ENCODE measurements around the gene TBXAS1.
"Not testable (repeated sequence)": the region's sequence is repeated elsewhere in the genome, so short reads cannot be mapped to it uniquely, and the experiment has no call there.

The TBXAS1 gene

GRCh38 chr7:139837291-139837690 lies 8.2 kb downstream of the TBXAS1 start:
- H3K79me1 ChIP-seq (replicated peaks; ENCODE audit: low read length, poor library complexity, severe bottlenecking); H4K8ac ChIP-seq (ENCODE audit: low read length); H2BK12ac ChIP-seq (ENCODE audit: low read length in 2 of 2); H3K9ac ChIP-seq (ENCODE audit: low read length); H3K36me3 ChIP-seq (ENCODE audit: control insufficient read depth in 1 of 2, insufficient read depth in 2 of 2, low read depth in 1 of 2, low read length in 2 of 2); H3K14ac ChIP-seq (ENCODE audit: low read length in 2 of 2); H3K18ac ChIP-seq (ENCODE audit: low read depth in 1 of 2, low read length in 2 of 2); H2AFZ ChIP-seq (ENCODE audit: low read depth, low read length); H2AK5ac ChIP-seq (ENCODE audit: low read length, severe bottlenecking); H3K4me1 ChIP-seq (ENCODE audit: control insufficient read depth, insufficient read depth, low read depth, low read length); H3K4ac ChIP-seq (ENCODE audit: low read depth in 1 of 2, low read length in 2 of 2); H3K4me2 ChIP-seq (ENCODE audit: low read length, poor library complexity, severe bottlenecking); H3K9me3 ChIP-seq (ENCODE audit: control insufficient read depth, low read length); DNase-seq; H2BK120ac ChIP-seq (ENCODE audit: low read depth, low read length); H3K27ac ChIP-seq (ENCODE audit: low read length, poor library complexity, severe bottlenecking); H4K91ac ChIP-seq (ENCODE audit: low read length); H2BK15ac ChIP-seq (ENCODE audit: low read depth, poor library complexity, severe bottlenecking); H2BK5ac ChIP-seq (ENCODE audit: low read depth, low read length, poor library complexity, severe bottlenecking); H3K23ac ChIP-seq (ENCODE audit: low read length in 2 of 2); H3K4me3 ChIP-seq (ENCODE audit: insufficient read depth in 1 of 2, low read depth in 1 of 2, low read length in 2 of 2): not testable (repeated sequence)
- peaks cover 0 to 13% of the 10 kb centered on the region in 2 experiments for H3K27me3 ChIP-seq (ENCODE audit: control insufficient read depth in 1 of 2, insufficient read depth in 1 of 2, low read length in 2 of 2)
- 74% methylated on average over 3 of the region's 4 CpGs for WGBS

GRCh38 chr7:139838276-139838675 lies 9.2 kb downstream of the TBXAS1 start:
- Histone ChIP-seq H4K8ac (ENCODE audit: low read length) (no peak overlapping the region), H3K18ac (ENCODE audit: low read depth in 1 of 2, low read length in 2 of 2) (no peak overlapping the region), H3K14ac (ENCODE audit: low read length in 2 of 2) (no peak overlapping the region), H3K4ac (ENCODE audit: low read depth in 1 of 2, low read length in 2 of 2) (no peak overlapping the region), H3K27me3 (ENCODE audit: control insufficient read depth in 1 of 2, insufficient read depth in 1 of 2, low read length in 2 of 2) (peaks cover 0 to 13% of the 10 kb centered on the region in 2 experiments), H3K27ac (ENCODE audit: low read length, poor library complexity, severe bottlenecking) (no peak overlapping the region), H2BK120ac (ENCODE audit: low read depth, low read length) (no peak overlapping the region), H3K4me3 (ENCODE audit: insufficient read depth in 1 of 2, low read depth in 1 of 2, low read length in 2 of 2) (no peak overlapping the region), H3K4me1 (ENCODE audit: control insufficient read depth, insufficient read depth, low read depth, low read length) (peaks cover 5% of the 10 kb centered on the region), H2AK5ac (ENCODE audit: low read length, severe bottlenecking) (no peak overlapping the region), H3K23ac (ENCODE audit: low read length in 2 of 2) (no peak overlapping the region), H3K9me3 (ENCODE audit: control insufficient read depth, low read length) (peaks cover 7% of the 10 kb centered on the region), H2BK15ac (ENCODE audit: low read depth, poor library complexity, severe bottlenecking) (no peak overlapping the region), H3K4me2 (ENCODE audit: low read length, poor library complexity, severe bottlenecking) (no peak overlapping the region), H2BK5ac (ENCODE audit: low read depth, low read length, poor library complexity, severe bottlenecking) (no peak overlapping the region), H3K9ac (ENCODE audit: low read length) (no peak overlapping the region), H4K91ac (ENCODE audit: low read length) (no peak overlapping the region), H3K36me3 (ENCODE audit: control insufficient read depth in 1 of 2, insufficient read depth in 2 of 2, low read depth in 1 of 2, low read length in 2 of 2) (no peaks in the 10 kb centered on the region), H2AFZ (ENCODE audit: low read depth, low read length) (no peak overlapping the region), H2BK12ac (ENCODE audit: low read length in 2 of 2) (no peak overlapping the region), H3K79me1 (replicated peaks; ENCODE audit: low read length, poor library complexity, severe bottlenecking) (peaks cover 7% of the 10 kb centered on the region)
- WGBS: 100% methylated on average over 1 of the region's 1 CpG
- no peak for DNase-seq

- Histone ChIP-seq H2BK5ac (ENCODE audit: low read depth, low read length, poor library complexity, severe bottlenecking) (no peak overlapping the region), H3K18ac (ENCODE audit: low read depth in 1 of 2, low read length in 2 of 2) (no peak overlapping the region), H3K4me1 (ENCODE audit: control insufficient read depth, insufficient read depth, low read depth, low read length) (peaks cover 5% of the 10 kb centered on the region), H2AFZ (ENCODE audit: low read depth, low read length) (no peak overlapping the region), H2BK120ac (ENCODE audit: low read depth, low read length) (no peak overlapping the region), H3K14ac (ENCODE audit: low read length in 2 of 2) (no peak overlapping the region), H3K27me3 (ENCODE audit: control insufficient read depth in 1 of 2, insufficient read depth in 1 of 2, low read length in 2 of 2) (peaks cover 0 to 13% of the 10 kb centered on the region in 2 experiments), H4K91ac (ENCODE audit: low read length) (no peak overlapping the region), H3K9me3 (ENCODE audit: control insufficient read depth, low read length) (peaks cover 7% of the 10 kb centered on the region), H2AK5ac (ENCODE audit: low read length, severe bottlenecking) (no peak overlapping the region), H4K8ac (ENCODE audit: low read length) (no peak overlapping the region), H2BK15ac (ENCODE audit: low read depth, poor library complexity, severe bottlenecking) (no peak overlapping the region), H3K27ac (ENCODE audit: low read length, poor library complexity, severe bottlenecking) (no peak overlapping the region), H3K9ac (ENCODE audit: low read length) (no peak overlapping the region), H3K36me3 (ENCODE audit: control insufficient read depth in 1 of 2, insufficient read depth in 2 of 2, low read depth in 1 of 2, low read length in 2 of 2) (no peaks in the 10 kb centered on the region), H3K4ac (ENCODE audit: low read depth in 1 of 2, low read length in 2 of 2) (no peak overlapping the region), H2BK12ac (ENCODE audit: low read length in 2 of 2) (no peak overlapping the region), H3K4me2 (ENCODE audit: low read length, poor library complexity, severe bottlenecking) (no peak overlapping the region), H3K4me3 (ENCODE audit: insufficient read depth in 1 of 2, low read depth in 1 of 2, low read length in 2 of 2) (no peak overlapping the region), H3K23ac (ENCODE audit: low read length in 2 of 2) (no peak overlapping the region), H3K79me1 (replicated peaks; ENCODE audit: low read length, poor library complexity, severe bottlenecking) (peaks cover 7% of the 10 kb centered on the region)
- WGBS: 94% methylated on average over 5 of the region's 6 CpGs
- no peak for DNase-seq
These were observed 9.8 kb downstream of the TBXAS1 start for GRCh38 chr7:139838876-139839275.

- Histone ChIP-seq H3K9me3 (ENCODE audit: control insufficient read depth, low read length) (no peaks in the 10 kb centered on the region), H2BK15ac (ENCODE audit: low read depth, poor library complexity, severe bottlenecking) (no peak overlapping the region), H2BK120ac (ENCODE audit: low read depth, low read length) (no peak overlapping the region), H3K27me3 (ENCODE audit: control insufficient read depth in 1 of 2, insufficient read depth in 1 of 2, low read length in 2 of 2) (peaks cover 0 to 28% of the 10 kb centered on the region in 2 experiments), H4K91ac (ENCODE audit: low read length) (no peak overlapping the region), H3K14ac (ENCODE audit: low read length in 2 of 2) (no peak overlapping the region), H2BK5ac (ENCODE audit: low read depth, low read length, poor library complexity, severe bottlenecking) (no peak overlapping the region), H3K4me3 (ENCODE audit: insufficient read depth in 1 of 2, low read depth in 1 of 2, low read length in 2 of 2) (no peak overlapping the region), H4K8ac (ENCODE audit: low read length) (no peak overlapping the region), H2BK12ac (ENCODE audit: low read length in 2 of 2) (no peak overlapping the region), H3K79me1 (replicated peaks; ENCODE audit: low read length, poor library complexity, severe bottlenecking) (peaks cover 12% of the 10 kb centered on the region), H3K23ac (ENCODE audit: low read length in 2 of 2) (no peak overlapping the region), H3K18ac (ENCODE audit: low read depth in 1 of 2, low read length in 2 of 2) (no peak overlapping the region), H2AFZ (ENCODE audit: low read depth, low read length) (no peak overlapping the region), H3K4me1 (ENCODE audit: control insufficient read depth, insufficient read depth, low read depth, low read length) (peaks cover 5% of the 10 kb centered on the region), H3K4ac (ENCODE audit: low read depth in 1 of 2, low read length in 2 of 2) (no peak overlapping the region), H3K36me3 (ENCODE audit: control insufficient read depth in 1 of 2, insufficient read depth in 2 of 2, low read depth in 1 of 2, low read length in 2 of 2) (no peaks in the 10 kb centered on the region), H3K4me2 (ENCODE audit: low read length, poor library complexity, severe bottlenecking) (no peak overlapping the region), H3K27ac (ENCODE audit: low read length, poor library complexity, severe bottlenecking) (no peak overlapping the region), H2AK5ac (ENCODE audit: low read length, severe bottlenecking) (no peak overlapping the region), H3K9ac (ENCODE audit: low read length) (no peak overlapping the region)
- 96% methylated on average over 13 of the region's 13 CpGs for WGBS
- DNase-seq: no peak
These were observed 11.7 kb downstream of the TBXAS1 start for GRCh38 chr7:139840776-139841175.

Data from mesenchymal stem cell (in vitro differentiated cells and primary cell).